Breast epithelium (tissue), 4 donors: ENCODE data around the gene AKR1C1. TPM values are rescaled to one million over a fixed set of nuclear protein-coding genes. Genes with fewer than 3 reads are reported as not detected.
"Not testable (repeated sequence)": the region's sequence is repeated elsewhere in the genome, so short reads cannot be mapped to it uniquely, and the experiment has no call there.

Experiments
- DNase-seq, 2 donors: peaks; one replicate each; pipeline ENCODE4 v3.0.0-alpha.2; 2019; ENCODE audit warnings: low spot score in 2 of 2
- H3K27ac ChIP-seq, 2 donors: fragments of 200-600 bp; sonication (generic) in 1 of 2; one replicate each; pipeline ENCODE4 v1.5.1; 2016 to 2019; ENCODE audit warnings: mild to moderate bottlenecking in 1 of 2
- H3K27me3 ChIP-seq, 2 donors: fragments of 200-600 bp; sonication (generic) in 1 of 2; one replicate each; pipeline versions ENCODE4 v1.5.1 to v1.6.0; 2017 to 2019; ENCODE audit warnings: control low read depth in 1 of 2, mild to moderate bottlenecking in 1 of 2
- H3K36me3 ChIP-seq: fragments of 200-600 bp; one replicate; pipeline ENCODE4 v1.5.1; 2019
- H3K4me1 ChIP-seq, 2 donors: fragments of 200-600 bp; sonication (generic); one replicate each; pipeline ENCODE4 v1.5.1; 2016 to 2019; ENCODE audit warnings: control low read depth in 1 of 2
- H3K4me3 ChIP-seq, 3 donors: fragments of 200-600 bp; sonication (generic); 1 replicate in 2 of 3; 2 replicates in 1 of 3; pipeline ENCODE4 v1.5.1; 2016 to 2019; ENCODE audit warnings: mild to moderate bottlenecking in 3 of 3, moderate library complexity in 2 of 3
- H3K9me3 ChIP-seq, 2 donors: fragments of 200-600 bp; sonication (generic) in 1 of 2; one replicate each; pipeline ENCODE4 v1.5.1; 2016 to 2019; ENCODE audit warnings: control low read depth in 1 of 2
- CTCF ChIP-seq, 3 donors: fragments of 450-650 bp; IDR thresholded peaks; one replicate each; pipeline ENCODE4 v1.5.1; 2016 to 2017; ENCODE audit warnings: antibody characterized with exemption in 3 of 3, mild to moderate bottlenecking in 3 of 3, moderate library complexity in 3 of 3
- POLR2A ChIP-seq: fragments of 450-650 bp; IDR thresholded peaks from one replicate; pipeline ENCODE4 v1.6.1; 2016; ENCODE audit warnings: antibody characterized with exemption, mild to moderate bottlenecking, moderate library complexity
- POLR2AphosphoS5 ChIP-seq, 3 donors: sonication (generic); formaldehyde crosslinking; IDR thresholded peaks; one replicate each; pipeline ENCODE4 v1.6.1; 2017; ENCODE audit warnings: antibody characterized with exemption in 3 of 3
- intact Hi-C: fragments of 100-400 bp; cut with DNase I; formaldehyde crosslinking; loops from one replicate; pipeline ENCODE4 v1.15.1; 2023; ENCODE audit warnings: low total_unique reads
- total RNA-seq, 3 donors: library from RNA; depleted of rRNA; stranded (reverse); fragments of >200 nt; gene quantifications; one replicate each; pipeline ENCODE4 v1.1.0, GENCODE V29; 2016

AKR1C1 gene
- total RNA-seq, 3 donors from 2014 or later, result 24.1 to 214 (median 31.5) TPM

GRCh38 chr10:4947039-4947634 lies 16.1 kb upstream of the AKR1C1 start:
- Histone ChIP-seq H3K9me3 (no peaks in the 10 kb centered on the region), H3K4me3 (no peak overlapping the region), H3K36me3 (no peaks in the 10 kb centered on the region), H3K4me1 (peaks cover 0 to 5% of the 10 kb centered on the region in 2 donors), H3K27me3 (no peaks in the 10 kb centered on the region), H3K27ac (peak overlapping the region; percentile 76 to 90)
- no peak for DNase-seq
- intact Hi-C loops, result no loop called here
- no peak for TF ChIP-seq CTCF (IDR thresholded peaks at IDR 0.05)
- TF ChIP-seq POLR2AphosphoS5 (IDR thresholded peaks at IDR 0.05), result no peak
- TF ChIP-seq POLR2A, result no peak

- intact Hi-C loops, result no loop called here
- H3K27me3 ChIP-seq, result no peaks in the 10 kb centered on the region
- TF ChIP-seq CTCF (IDR thresholded peaks at IDR 0.05), result no peak
- TF ChIP-seq POLR2AphosphoS5 (IDR thresholded peaks at IDR 0.05), result peak in 2 of 3 donors; percentile 27 to 36
- no peak for TF ChIP-seq POLR2A
- no peak overlapping the region for H3K4me3 ChIP-seq
- no peaks in the 10 kb centered on the region for H3K9me3 ChIP-seq
- H3K27ac ChIP-seq, result peak overlapping the region; percentile 76 to 90
- H3K36me3 ChIP-seq, result no peaks in the 10 kb centered on the region
- no peak for DNase-seq
- peaks cover 0 to 5% of the 10 kb centered on the region in 2 donors for H3K4me1 ChIP-seq
Measured at GRCh38 chr10:4947635-4948596, 15.3 kb upstream of the AKR1C1 start.

- H3K36me3 ChIP-seq, H3K27ac ChIP-seq, DNase-seq, intact Hi-C loops, H3K9me3 ChIP-seq, H3K27me3 ChIP-seq, H3K4me1 ChIP-seq, H3K4me3 ChIP-seq: not testable (repeated sequence)
Measured at GRCh38 chr10:4951512-4952162, 11.6 kb upstream of the AKR1C1 start.

GRCh38 chr10:4953405-4953804 lies 9.8 kb upstream of the AKR1C1 start:
- Histone ChIP-seq H3K9me3 (no peaks in the 10 kb centered on the region), H3K27me3 (no peaks in the 10 kb centered on the region), H3K4me1 (peaks cover 0 to 5% of the 10 kb centered on the region in 2 donors), H3K27ac (no peak overlapping the region), H3K36me3 (no peaks in the 10 kb centered on the region), H3K4me3 (no peak overlapping the region)
- intact Hi-C loops, result no loop called here
- TF ChIP-seq CTCF (IDR thresholded peaks at IDR 0.05) (no peak), POLR2A (no peak)
- no peak for DNase-seq

GRCh38 chr10:4956088-4956487 lies 7.1 kb upstream of the AKR1C1 start:
- intact Hi-C loops, H3K27ac ChIP-seq, H3K9me3 ChIP-seq, H3K4me1 ChIP-seq, H3K36me3 ChIP-seq, H3K4me3 ChIP-seq, H3K27me3 ChIP-seq, DNase-seq: not testable (repeated sequence)

- DNase-seq, H3K27ac ChIP-seq, H3K4me3 ChIP-seq, H3K36me3 ChIP-seq, intact Hi-C loops, H3K4me1 ChIP-seq, H3K27me3 ChIP-seq, H3K9me3 ChIP-seq: not testable (repeated sequence)
Measured at GRCh38 chr10:4956955-4957645, 6.1 kb upstream of the AKR1C1 start.

GRCh38 chr10:4961558-4961957 lies 1.7 kb upstream of the AKR1C1 start:
- H3K4me1 ChIP-seq, result not testable (repeated sequence)

GRCh38 chr10:4962308-4962707 lies 907 bp upstream of the AKR1C1 start:
- H3K27me3 ChIP-seq, DNase-seq, H3K4me3 ChIP-seq, H3K27ac ChIP-seq, H3K4me1 ChIP-seq, intact Hi-C loops, H3K36me3 ChIP-seq, H3K9me3 ChIP-seq: not testable (repeated sequence)

More at GRCh38 chr10:4961558-4961957, 1.7 kb upstream of the AKR1C1 start:
- DNase-seq, intact Hi-C loops, H3K27me3 ChIP-seq, H3K27ac ChIP-seq, H3K9me3 ChIP-seq, H3K36me3 ChIP-seq, H3K4me3 ChIP-seq: not testable (repeated sequence)

GRCh38 chr10:4963815-4964154 lies 570 bp downstream of the AKR1C1 start:
- not testable (repeated sequence) for H3K27me3 ChIP-seq, DNase-seq, H3K4me1 ChIP-seq, H3K36me3 ChIP-seq, H3K9me3 ChIP-seq, H3K27ac ChIP-seq
- H3K4me3 ChIP-seq, result peak overlapping the region in 2 of 3 donors; percentile 42 to 49
- intact Hi-C loops, result loop anchor here (2.0 kb wide), 1 partner anchor 53 kb away; no protein-coding TSS in a partner anchor
